ENCODE results near the gene SGTA.

Gene SGTA

DNA sequence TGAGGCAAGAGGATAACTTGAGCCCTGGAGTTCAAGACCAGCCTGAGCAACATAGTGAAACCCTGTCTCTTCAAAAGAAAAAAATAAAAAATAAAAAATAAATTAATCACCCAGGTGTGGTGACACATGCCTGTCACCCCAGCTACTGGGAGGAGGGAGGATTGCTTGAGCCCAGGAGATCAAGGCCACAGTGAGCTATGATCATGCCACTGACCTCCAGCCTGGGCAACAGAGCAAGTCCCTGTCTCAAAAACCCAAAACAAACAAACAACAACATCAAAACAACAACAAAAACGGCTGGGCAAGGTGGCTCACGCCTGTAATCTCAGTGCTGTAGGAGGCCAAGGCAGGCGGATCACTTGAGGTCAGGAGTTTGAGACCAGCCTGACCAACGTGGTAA, 39.0 kb downstream of the SGTA start:
- no peak for DNase-seq

DNA sequence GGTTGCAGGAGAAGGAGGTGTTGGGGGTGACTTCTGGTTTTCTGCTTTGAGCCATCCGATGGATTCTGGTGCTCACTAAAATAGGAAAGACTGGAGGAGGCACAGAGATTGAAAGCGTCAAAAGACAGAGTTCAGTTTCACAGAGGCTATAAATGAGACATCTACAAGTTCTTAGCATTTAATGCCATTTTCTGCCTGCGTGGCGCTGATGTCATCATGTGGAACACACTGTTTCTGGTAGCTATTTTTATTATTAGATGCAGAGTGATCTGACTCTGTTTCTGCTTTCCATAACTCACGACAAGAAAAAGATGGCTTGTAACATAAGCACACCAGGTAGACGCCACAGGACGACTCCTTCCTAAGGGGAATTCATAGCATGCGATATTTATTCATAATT, 40.0 kb downstream of the SGTA start:
- DNase-seq, result no peak

DNA sequence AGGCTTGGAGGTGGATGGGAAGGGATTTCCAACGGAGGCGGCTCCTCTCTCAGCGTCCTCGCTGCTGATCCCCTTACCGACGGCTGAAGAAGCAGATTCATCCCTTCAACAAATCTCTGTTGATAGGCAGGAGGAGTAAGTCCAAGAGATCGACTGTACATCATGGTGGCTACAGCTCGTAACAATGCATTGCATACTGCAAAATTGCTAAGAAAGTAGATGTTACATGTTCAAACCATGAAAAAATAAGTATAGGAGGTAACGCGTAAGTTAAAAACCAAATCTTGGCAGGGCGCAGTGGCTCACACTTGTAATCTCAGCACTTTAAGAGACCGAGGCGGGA, 42.8 kb downstream of the SGTA start:
- no peak for DNase-seq

DNA sequence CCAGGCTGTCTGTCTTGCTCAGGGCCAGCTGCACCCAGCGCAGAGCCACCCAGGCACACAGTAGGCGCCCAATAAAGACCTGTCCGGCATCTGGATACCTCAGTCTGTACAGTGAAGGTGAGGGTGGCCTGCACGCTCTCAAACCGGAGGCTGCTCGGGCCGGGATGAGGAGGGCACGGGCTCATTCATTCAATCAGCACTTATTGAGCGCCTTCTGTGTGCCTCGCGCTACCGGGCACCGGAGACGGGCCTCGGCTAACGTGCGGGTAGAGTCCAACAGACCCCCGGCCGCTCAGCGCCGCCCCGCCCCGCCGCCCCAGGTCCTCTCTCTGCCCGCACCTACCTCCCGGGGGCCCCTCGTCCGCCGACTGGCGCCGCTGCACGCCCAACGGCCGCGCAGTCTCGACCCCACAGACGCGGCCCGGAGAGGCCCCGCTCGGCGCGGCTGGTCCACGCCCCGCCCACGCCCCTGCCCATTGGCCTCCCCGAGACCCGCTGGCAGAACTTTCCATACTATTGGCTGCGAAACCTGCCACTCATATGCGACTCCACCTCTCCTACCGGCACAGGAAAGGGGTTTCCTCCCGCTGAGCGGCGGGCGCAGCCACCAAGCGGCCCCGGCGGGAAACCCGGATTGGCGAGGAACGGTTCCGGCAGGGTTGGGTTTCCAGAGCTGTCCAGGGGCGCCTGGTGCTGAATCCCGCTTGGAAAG, 43.3 kb downstream of the SGTA start, which contains the start of gene SLC39A3:
Gene SLC39A3, minus strand, starts transcription at position 416 of the 712 bp plus-strand sequence. CDS start 2,760 bp downstream, outside the sequence.
- DNase-seq, result peak; percentile 98 to 99 (median 99)

DNA sequence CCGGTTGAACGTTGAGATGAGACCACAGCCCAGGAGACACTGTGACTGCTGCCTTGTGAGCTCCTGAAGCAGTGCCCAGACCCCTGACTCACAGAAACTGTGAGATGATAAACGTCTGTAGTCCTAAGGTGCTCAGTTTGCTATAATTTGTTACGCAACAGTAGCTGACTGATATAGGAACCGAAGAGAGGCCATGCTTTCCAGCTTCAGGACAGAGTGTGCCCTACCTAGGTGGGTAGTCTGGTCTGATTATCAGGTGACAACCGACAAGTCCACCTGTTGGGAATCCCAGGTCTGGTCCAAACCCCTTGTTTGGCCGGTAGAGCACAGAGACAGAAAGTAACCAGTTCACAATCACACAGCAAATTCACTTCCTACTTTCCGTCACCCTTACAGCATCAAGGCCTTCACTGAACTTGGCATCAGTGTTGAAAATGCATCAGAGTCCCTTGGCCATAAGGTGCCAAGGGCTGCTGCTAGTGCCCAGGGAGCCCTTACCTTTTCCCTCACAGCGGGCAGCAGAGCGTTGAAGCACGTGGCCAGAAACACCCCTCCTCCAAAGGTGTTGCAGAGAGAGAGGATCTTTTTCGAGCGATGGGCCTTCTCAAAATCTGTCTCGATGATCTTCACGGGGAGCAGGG, 46.4 kb downstream of the SGTA start:
- DNase-seq, result no peak

DNA sequence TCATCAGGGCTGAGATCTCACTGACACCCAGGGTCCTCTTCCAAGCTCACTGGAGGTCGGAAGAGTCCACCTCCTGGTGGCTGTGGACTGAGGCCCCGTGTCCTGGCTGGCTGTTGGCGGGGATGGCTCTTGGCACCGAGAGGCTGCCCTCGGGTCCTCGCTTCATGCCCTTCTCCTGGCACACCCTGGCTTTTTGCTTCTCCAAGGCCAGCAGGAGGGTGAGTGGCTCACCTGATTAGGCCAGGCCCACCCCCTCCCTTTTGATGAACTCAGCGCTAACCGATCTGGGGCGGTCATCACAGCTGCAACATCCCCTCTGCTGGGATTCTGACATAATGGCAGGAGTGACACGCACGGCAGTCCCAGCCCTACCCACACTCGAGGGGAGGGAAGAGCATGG, 47.7 kb downstream of the SGTA start:
- no peak for DNase-seq

DNA sequence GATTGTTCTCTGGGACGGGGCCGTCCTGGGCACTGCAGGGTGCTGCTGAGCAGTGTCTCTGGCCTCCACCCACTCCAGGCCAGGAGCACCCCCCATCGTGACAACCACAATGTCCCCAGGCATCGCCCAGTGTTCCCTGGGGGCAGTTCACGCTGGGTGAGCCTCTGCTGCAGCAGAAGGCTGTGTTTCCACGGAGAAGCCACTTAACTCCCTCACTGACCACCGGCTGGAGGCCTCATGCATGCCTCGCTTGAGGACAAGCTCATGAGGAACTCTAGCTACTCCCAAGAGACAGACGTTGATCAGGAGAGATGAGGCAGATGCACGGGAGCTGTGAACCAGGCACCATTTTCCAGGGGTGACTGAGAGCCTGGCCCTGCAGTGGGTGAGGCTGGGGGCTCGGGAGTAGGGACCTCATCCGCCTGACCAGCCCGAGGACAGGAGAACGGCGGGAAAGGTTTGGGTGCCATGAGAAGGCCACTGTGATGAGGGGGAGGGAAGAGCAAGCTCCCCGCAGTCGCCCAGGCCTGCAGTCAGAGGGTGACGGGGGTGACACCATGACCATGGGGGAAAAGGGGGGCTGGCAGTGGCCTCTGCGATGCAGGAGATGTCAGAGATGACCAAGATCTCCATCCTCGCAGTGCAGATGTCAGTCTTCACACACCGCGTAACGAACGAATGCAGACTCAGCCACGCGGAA, 48.3 kb downstream of the SGTA start:
- no peak for DNase-seq

DNA sequence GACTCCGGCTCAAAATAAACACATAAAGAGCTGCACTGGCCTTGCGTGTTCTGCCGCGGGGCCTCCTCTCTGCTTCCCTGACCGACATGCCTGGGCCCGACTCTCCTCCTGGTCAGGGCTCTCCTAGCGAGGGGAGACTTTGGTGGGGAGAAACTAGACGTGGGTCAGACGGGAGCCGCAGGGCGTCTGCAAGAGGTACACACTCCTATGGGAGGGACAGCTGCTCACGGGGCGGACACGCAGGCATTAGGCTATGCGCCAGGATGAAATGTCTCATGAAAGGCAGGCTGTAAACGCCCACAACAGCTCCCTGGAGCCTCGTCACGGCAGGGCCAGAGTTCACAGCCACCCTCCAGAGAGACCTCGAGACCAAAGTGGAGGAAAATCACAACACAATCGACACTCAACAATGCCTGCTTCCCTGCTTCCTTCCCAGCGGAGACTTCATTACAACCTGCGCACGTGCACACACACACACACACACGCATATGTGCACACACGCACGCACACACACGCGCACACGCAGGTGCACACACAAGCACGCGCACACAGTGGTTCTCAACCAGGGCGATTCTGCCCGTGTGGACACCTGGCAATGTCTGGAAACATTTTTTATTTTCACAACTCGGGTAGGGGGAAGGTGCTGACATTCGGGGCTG, 49.0 kb downstream of the SGTA start:
- no peak for DNase-seq

DNA sequence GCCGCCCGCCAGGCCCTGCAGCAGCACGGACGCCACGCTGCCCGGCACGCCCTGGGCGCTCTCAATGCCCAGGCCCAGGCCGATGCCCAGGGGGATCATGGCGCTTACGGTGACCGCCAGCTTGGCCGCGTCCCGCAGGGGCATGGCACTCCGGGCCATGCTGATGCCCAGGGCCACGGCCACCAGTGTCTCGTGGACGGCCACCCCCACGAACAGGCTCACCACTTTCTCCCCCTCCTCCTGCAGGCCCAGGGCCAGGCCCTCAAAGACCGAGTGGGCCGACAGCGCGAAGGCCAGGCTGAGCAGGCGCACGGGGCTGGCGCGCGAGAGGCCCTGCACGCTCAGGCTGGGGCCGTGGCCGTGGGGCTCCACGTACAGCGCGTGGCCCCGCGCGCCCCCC, 50.2 kb downstream of the SGTA start:
- DNase-seq, result no peak

DNA sequence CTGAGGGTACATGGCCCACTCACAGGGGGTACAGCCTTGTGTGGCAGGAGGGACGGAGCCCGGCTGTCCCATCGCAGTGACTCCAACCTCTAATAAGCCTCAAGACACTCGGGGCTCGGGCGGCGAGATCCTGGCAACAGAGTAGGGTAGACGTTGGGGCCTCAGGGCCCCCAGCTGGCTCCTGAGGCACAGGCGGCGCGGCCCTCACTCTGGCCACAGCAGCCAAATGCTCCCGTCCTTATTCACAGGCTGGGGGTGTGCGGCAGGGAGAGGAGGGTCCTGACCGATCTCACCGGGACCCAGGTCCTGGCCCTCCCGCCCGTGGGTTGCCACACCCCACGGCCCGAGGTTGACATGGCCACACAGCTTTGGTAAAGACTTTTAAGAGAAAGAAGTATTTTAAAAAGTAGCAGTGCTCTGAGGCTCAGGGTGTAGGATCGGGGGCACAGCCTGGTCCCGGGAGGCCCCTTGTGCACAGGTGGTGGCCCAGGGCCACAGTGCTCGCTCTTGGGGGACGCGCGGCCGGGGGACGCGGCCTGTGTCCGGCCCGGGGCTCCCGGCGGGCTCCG, 50.8 kb downstream of the SGTA start:
- DNase-seq, result no peak

DNA sequence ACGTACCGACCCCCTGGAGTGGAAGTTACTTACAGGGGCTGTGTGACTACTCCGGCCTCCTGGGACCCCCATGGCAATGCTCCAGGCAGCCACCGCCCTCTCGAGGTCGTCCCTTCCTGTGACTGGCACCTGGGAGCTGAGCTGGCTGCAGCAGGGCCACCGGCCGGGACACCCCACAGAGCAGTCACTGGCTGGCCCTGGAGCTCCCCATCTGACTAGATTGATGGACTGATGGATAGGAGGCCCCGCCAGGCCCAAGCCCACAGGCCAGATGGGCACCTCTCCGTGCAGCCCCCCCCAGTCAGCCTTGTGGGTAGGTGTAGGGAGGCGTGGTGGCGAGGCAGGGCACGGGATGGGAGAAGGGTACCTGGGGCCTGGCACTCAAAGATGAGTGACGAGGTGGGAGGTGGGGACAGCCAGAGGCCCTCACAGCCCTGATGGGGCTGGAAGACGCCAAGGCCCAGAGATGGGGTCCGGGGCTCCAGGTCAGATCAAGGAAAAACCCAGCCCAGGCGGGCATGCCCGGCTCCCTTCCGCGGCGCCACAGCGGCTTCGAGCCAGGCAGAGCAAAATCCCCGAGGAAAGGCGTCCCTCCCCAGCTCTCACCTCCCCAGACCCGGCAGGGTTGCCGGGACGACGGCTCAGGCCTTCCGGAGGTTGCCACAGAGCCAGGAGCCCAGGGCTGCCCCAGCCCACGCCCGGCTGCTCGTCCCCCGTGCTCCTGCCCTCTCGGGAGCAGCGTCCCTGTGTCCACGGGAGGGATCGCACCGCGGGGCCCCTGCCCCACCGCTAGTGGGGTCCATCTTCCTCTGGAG, 51.7 kb downstream of the SGTA start:
- no peak for DNase-seq

DNA sequence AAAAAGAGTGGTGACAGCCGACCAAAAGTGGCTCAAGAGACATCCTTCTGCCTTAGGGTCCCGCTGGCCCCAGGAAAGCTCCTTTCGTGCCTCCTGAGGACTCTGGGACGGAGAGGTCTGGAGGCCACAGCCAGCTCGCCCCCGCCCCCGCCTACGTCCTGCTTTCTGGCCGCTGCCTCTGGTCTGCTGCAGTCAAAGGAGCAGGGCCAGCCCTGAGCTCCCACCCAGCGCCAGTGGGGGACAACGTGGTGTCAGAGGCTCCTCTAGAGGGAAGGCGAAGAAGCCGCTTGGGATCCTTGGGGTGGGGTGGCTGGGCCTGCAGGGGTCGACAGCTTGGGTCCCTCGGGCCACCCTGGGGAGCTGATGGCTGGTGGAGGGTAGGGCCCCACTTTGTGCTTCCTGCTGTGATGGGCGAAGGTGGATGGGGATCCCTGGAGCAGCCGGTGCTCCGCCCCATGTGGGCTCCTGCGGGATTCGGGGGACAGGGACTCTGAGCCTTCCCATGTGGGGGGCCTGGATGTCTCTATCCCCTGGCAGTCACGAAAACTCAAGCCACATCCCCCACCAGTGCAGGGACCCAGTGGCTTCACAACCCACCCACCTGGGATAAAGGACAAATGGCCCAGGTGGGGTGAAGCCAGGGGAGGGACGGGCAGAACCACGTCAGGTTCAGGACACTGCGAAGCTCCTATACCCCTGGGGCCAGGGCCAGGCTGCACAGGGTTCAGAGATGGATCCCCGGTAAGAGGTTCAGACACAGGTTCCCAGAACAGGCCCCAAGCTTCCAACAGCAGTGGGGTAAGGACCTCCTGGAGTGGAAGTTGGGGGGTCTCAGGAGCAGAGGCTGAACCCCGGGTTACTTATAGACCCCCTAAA, 52.9 kb downstream of the SGTA start:
- no peak for DNase-seq

DNA sequence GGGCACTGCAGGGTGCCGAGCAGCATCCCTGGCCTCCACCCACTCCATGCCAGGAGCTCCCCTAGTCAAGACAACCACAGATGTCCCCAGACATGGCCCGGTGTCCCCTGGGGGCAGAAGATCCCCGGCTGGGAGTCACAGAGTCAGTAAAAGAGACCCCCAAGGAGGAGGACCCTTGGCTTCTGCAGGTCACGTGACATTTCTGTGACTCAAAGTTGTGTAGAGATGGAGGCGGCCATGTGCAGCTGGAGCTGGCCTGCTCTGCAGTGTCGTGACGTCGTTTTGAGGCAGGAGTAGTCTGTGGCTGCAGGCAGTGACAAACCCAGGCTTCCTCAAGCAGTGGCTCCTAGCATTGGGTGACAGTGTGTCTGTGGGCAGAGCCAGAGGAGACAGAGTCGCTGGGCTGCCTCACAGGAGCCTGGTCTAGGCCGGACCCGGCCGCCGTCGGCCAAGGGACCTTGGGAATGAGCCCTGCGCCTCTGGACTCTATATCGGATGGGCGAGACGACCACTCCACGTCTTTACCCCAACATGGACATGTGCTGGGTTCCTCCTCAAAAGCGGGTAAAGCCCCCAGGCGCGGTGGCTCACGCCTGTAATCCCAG, 54.2 kb downstream of the SGTA start:
- DNase-seq, result no peak

DNA sequence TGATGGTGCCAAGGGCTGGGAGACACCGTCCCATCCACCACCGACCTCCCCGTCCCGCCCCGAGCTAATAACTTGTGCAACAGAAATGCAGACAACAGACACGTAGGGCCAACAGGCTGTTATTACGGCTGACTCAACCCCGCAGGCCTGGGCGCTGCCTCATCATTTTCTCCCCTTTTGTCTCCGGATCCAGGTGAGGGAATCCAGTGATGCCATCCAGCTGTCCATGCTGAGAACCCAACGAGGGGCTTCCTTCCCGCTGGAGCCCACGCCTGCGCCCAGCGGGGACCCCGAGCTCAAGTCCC, 55.5 kb downstream of the SGTA start:
- DNase-seq, result peak in 1 of 3 experiments; percentile 25

DNA sequence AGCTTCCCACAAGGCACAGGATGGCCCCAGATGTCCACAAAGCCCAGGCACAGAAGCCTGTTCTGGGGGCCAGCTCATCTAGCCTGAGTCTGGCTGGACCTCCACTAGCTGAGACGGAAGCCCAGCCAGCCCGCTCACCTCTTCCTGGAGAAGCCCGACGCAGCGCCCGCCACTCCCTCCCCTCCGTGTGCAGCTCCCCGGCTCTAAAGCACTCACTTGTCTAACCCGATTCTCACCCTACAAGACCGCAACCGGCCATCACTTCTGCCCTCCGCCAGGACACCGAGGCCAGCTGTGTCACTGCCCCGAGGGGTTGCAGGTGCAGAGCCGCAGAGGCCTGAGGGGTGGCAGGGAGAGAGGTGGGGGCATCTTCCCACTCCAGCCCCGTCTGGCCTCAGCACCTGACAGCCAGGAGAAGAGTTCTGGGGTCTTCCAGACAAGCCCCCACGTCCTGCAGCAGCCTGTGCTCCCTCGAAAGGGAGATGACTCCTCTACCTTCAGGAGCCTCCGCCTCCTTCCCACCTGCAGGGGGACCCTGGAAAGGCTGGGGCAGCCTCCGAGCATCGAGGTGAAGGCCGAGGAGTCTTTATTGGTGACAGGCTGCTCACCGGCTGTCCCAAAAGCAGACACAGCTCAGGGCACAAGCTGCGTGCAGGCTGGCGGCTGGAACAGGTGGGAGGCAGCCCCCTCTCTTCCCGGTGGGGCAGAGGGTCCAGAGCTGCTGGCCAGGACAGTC, 56.0 kb downstream of the SGTA start:
- DNase-seq, result peak in 2 of 3 experiments; percentile 31 to 48

DNA sequence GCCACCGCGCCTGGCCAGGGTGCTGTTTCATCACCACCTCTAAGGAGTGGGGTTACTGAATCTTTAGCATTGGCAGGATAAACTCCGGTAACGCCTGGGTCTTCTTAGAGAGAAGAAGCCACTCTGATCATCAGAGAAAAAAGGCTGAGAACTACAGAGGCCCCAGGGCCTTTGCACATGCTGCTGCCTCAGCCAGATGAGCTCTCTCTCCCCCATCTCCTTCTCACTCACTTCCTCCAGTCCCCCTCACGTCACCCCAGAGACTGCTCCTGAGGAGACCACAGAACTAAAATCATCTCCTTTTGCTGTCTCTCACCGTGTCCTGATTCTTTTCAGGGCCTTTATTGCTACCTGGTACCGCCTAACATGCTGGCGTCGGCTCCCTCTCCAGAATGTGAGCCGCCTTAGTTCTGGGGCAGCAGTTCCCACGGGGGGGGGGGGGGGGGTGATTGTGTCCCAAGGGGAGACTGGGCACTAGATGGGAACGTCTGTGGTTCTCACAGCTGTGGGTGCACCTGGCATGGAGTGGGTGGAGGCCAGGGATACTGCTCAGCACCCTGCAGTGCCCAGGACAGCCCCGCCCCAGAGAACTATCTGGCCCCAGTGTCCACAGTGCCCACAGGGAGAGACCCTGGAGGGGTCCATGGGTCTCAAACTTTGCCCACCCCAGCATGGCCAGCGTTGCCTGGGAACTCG, 56.8 kb downstream of the SGTA start:
- DNase-seq, result no peak

DNA sequence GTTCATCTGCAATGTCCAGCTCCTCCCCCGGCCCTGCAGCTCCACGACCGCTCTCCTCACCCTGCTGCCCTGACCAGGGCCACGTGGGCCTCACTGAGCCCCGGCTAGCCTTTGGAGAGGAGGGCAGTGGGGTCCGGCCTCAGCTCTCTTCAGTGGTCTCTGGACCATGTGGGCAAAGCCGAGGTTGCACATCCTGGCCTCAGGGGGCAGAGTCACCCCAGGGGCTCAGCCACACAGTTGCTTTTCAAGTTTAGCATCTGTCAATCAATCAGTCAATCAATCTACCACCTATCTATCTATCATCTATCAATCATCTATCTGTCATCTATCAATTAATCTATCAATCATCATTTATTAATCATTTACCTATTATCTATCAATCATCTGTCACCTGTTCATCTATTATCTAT, 58.9 kb downstream of the SGTA start:
- DNase-seq, result no peak

DNA sequence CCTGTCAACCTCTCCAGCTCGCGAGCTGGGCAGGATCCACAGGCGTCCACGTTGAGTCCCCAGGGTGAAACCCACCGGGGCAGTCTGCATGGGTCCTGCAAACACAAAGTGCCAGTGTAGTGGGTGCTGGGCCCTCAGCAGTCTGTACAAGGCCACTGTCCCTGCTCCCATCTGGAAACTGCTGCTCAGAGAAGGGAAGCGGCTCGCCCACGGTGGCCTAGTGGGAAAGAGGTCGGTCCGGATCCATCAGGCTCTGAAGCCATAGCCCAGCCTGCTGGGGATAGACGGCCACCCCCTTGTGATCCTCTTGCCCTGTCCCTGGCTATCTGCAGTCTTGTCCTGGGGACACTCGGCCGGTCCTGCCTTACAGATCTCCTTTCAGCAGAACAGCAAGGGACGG, 59.3 kb downstream of the SGTA start:
- no peak for DNase-seq

DNA sequence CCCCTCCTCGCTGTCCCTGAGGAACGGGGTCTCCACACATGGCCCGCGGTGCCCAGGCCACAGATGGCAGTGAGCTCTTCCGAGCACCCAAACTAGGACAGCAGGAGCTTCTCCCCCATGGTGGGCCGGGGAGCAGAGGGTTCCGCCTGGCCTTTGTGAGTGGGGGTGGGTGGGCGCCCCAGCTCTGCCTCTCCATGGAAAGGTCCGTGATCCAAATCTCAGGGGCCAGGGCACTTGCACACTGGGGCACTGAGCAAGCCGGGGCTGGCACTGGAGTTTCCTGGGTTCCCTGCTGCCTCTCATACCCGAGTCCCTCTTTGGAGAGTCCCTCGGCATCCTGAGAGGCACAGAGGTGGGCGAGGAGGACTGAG, 59.7 kb downstream of the SGTA start:
- DNase-seq, result no peak

Data from NCI-H1417 (cell line).